ENCODE measurements around the gene CNTNAP2. TPM values are rescaled to one million over a fixed set of nuclear protein-coding genes. Genes with fewer than 3 reads are reported as not detected.
"Not testable (repeated sequence)": the region's sequence is repeated elsewhere in the genome, so short reads cannot be mapped to it uniquely, and the experiment has no call there.

Gene CNTNAP2
- total and polyA plus RNA-seq, 8 donors = 0.09 to 1.1 (median 0.38) TPM

DNA sequence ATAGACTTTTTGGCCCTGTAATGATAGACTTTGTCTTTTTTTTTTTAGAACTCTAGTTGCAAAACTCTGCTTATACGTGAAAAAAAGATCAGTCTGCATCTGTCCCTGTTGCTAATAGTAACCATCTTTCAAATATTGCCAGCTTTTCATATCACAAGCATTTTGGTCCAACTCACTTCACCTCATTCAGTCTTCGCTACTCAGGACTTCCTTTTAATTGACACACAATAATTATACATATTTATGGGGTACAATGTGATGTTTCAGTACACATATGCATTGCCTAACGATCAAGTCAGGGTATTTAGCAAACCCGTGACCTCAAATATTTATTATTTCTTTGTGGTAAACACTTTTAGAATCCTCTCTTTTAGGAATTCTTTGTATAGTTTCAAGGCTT is 1606.9 kb downstream of the CNTNAP2 start:
- FAIRE-seq (no peak), ATAC-seq (no peak), DNase-seq (no peak)
- H3K36me3 ChIP-seq = no peaks in the 10 kb centered on the region
- no peak overlapping the region for H3K4me3 ChIP-seq
- WGBS, 2 donors = 54 to 56% methylated on average over 4 of the region's 4 CpGs
- no peaks in the 10 kb centered on the region for H3K27me3 ChIP-seq
- H3K4me1 ChIP-seq = no peaks in the 10 kb centered on the region
- H3K9me3 ChIP-seq = no peaks in the 10 kb centered on the region
- no peak for TF ChIP-seq CTCF (IDR thresholded peaks at IDR 0.05)
- H3K27ac ChIP-seq = no peak overlapping the region
- intact Hi-C loops (cut with DNase I) = no loop called here

DNA sequence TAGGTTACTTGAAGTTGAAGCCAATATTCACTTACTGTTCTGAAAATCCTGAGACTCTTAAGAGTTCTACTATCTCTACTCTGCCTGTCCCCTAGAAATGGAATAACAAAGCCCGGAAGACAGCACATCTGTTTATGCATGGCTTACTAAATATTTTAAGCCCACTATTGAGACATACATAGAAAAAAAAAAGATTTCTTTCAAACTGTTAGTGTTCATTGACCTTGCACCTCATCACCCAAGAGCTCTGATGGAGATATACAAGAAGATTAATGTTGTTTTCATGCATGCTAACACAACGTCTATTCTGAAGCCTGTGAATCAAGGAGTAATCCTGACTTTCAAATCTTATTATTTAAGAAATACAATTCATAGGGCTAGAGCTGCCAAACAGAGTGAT is 1614.7 kb downstream of the CNTNAP2 start:
- no peaks in the 10 kb centered on the region for H3K36me3 ChIP-seq
- FAIRE-seq = no peak
- H3K4me1 ChIP-seq = no peaks in the 10 kb centered on the region
- intact Hi-C loops (cut with DNase I) = no loop called here
- DNase-seq = no peak
- ATAC-seq = no peak
- no peaks in the 10 kb centered on the region for H3K27me3 ChIP-seq
- WGBS, 2 donors = 31 to 40% methylated on average over 2 of the region's 2 CpGs
- no peaks in the 10 kb centered on the region for H3K9me3 ChIP-seq
- no peak overlapping the region for H3K27ac ChIP-seq
- no peak for TF ChIP-seq CTCF (IDR thresholded peaks at IDR 0.05)
- no peak overlapping the region for H3K4me3 ChIP-seq

- ATAC-seq; H3K27me3 ChIP-seq; FAIRE-seq; H3K27ac ChIP-seq; H3K4me3 ChIP-seq; intact Hi-C loops (cut with DNase I); H3K4me1 ChIP-seq; H3K36me3 ChIP-seq; H3K9me3 ChIP-seq: not testable (repeated sequence)
- DNase-seq = peak in 1 of 6 donors; percentile 20
- WGBS, 2 donors = 80 to 88% methylated on average over 18 of the region's 18 CpGs
Measured at GRCh38 chr7:147737559-147738214, 1621.1 kb downstream of the CNTNAP2 start.

GRCh38 chr7:147742301-147742700 is 1625.7 kb downstream of the CNTNAP2 start:
- DNase-seq (no peak), ATAC-seq (no peak), FAIRE-seq (no peak)
- intact Hi-C loops (cut with DNase I) = no loop called here
- no peak overlapping the region for H3K27ac ChIP-seq
- no peaks in the 10 kb centered on the region for H3K36me3 ChIP-seq
- no peaks in the 10 kb centered on the region for H3K9me3 ChIP-seq
- TF ChIP-seq CTCF (IDR thresholded peaks at IDR 0.05) = no peak
- no peak overlapping the region for H3K4me3 ChIP-seq
- WGBS, 2 donors = 56 to 65% methylated on average over 3 of the region's 3 CpGs
- no peaks in the 10 kb centered on the region for H3K4me1 ChIP-seq
- no peaks in the 10 kb centered on the region for H3K27me3 ChIP-seq

DNA sequence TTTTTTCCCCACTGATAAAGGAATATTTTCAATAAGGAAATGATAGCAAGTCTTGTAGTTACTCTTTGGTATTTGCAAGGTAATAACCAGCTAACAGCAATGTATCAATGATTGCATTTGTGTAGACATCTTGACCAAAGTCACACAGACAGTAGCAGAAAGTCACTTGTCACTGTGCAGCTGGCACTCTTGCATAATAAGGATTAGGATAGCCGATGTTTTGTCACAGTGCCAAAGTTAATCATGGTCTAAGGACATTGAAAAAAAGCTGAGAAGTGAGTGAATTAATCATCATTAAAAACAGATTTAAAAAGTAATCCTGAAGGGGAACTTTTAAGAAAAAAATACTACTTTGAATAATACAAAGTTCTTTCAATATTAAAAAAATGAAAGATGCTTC is 1639.7 kb downstream of the CNTNAP2 start:
- H3K27me3 ChIP-seq = no peaks in the 10 kb centered on the region
- H3K36me3 ChIP-seq = no peaks in the 10 kb centered on the region
- no peak for DNase-seq
- no peak for ATAC-seq
- FAIRE-seq = no peak
- 5% methylated on average over 1 of the region's 1 CpG for WGBS, 2 donors
- no peaks in the 10 kb centered on the region for H3K9me3 ChIP-seq
- no peak for TF ChIP-seq CTCF (IDR thresholded peaks at IDR 0.05)
- intact Hi-C loops (cut with DNase I) = no loop called here
- H3K27ac ChIP-seq = no peak overlapping the region
- H3K4me3 ChIP-seq = no peak overlapping the region
- no peaks in the 10 kb centered on the region for H3K4me1 ChIP-seq
